HG02840 (cell line): ENCODE results near the gene PRAMEF17.
"Not testable (repeated sequence)": the region's sequence is repeated elsewhere in the genome, so short reads cannot be mapped to it uniquely, and the experiment has no call there.

Source experiments
- ATAC-seq: cut with Tn5 transposase; IDR thresholded peaks from one replicate; pipeline ENCODE4 v1.9.1; 2021; ENCODE audit warnings: mild to moderate bottlenecking, moderate library complexity, moderate number of reproducible peaks; ENCODE audit not compliant: unreplicated experiment, low FRiP score

The PRAMEF17 gene

GRCh38 chr1:13389332-13389731 lies at the start of gene PRAMEF17:
Gene PRAMEF17, plus strand, starts transcription at chr1:13389632. Its CDS starts 26 bp downstream, at chr1:13389658.
- ATAC-seq: not testable (repeated sequence)

GRCh38 chr1:13342496-13342895 lies 46.9 kb upstream of the PRAMEF17 start:
- not testable (repeated sequence) for ATAC-seq

- ATAC-seq: not testable (repeated sequence)
These were observed 42.4 kb upstream of the PRAMEF17 start, which contains the start of gene PRAMEF14 for GRCh38 chr1:13347034-13347433. Gene PRAMEF14, minus strand, starts transcription at chr1:13347134. Its CDS starts 1,820 bp downstream, at chr1:13345314.

GRCh38 chr1:13353476-13353875 lies 36.0 kb upstream of the PRAMEF17 start:
- not testable (repeated sequence) for ATAC-seq

GRCh38 chr1:13354475-13354874 lies 35.0 kb upstream of the PRAMEF17 start:
- ATAC-seq: not testable (repeated sequence)

GRCh38 chr1:13356774-13357173 lies 32.7 kb upstream of the PRAMEF17 start:
- ATAC-seq: not testable (repeated sequence)

- not testable (repeated sequence) for ATAC-seq
These were observed 27.1 kb upstream of the PRAMEF17 start for GRCh38 chr1:13362364-13362763.

GRCh38 chr1:13364928-13365327 lies 24.5 kb upstream of the PRAMEF17 start:
- ATAC-seq: not testable (repeated sequence)

- ATAC-seq: not testable (repeated sequence)
These were observed 22.9 kb upstream of the PRAMEF17 start for GRCh38 chr1:13366536-13366935.

- ATAC-seq: not testable (repeated sequence)
These were observed 20.9 kb upstream of the PRAMEF17 start for GRCh38 chr1:13368544-13368943.

- ATAC-seq: not testable (repeated sequence)
These were observed 10.4 kb upstream of the PRAMEF17 start for GRCh38 chr1:13378983-13379382.

GRCh38 chr1:13380380-13380779 lies 9.1 kb upstream of the PRAMEF17 start:
- not testable (repeated sequence) for ATAC-seq

- ATAC-seq: not testable (repeated sequence)
These were observed 3.6 kb downstream of the PRAMEF17 start for GRCh38 chr1:13393004-13393403.

- ATAC-seq: not testable (repeated sequence)
These were observed 5.3 kb downstream of the PRAMEF17 start for GRCh38 chr1:13394761-13395160.

GRCh38 chr1:13395311-13395710 lies 5.9 kb downstream of the PRAMEF17 start:
- not testable (repeated sequence) for ATAC-seq

- no peak for ATAC-seq
These were observed 18.4 kb downstream of the PRAMEF17 start for GRCh38 chr1:13407811-13408210.

- not testable (repeated sequence) for ATAC-seq
These were observed 20.7 kb downstream of the PRAMEF17 start, which contains the start of gene PRAMEF20 for GRCh38 chr1:13410150-13410549. Gene PRAMEF20, plus strand, starts transcription at chr1:13410450. Its CDS starts 5,905 bp downstream, at chr1:13416355.

- no peak for ATAC-seq
These were observed 41.1 kb downstream of the PRAMEF17 start for GRCh38 chr1:13430495-13430894.

- ATAC-seq: no peak
These were observed 42.8 kb downstream of the PRAMEF17 start for GRCh38 chr1:13432251-13432650.

GRCh38 chr1:13433694-13434358 lies 44.4 kb downstream of the PRAMEF17 start:
- ATAC-seq: not testable (repeated sequence)

GRCh38 chr1:13435458-13435857 lies 46.0 kb downstream of the PRAMEF17 start:
- ATAC-seq: no peak
